HepG2 (cell line): ENCODE data around the gene CNOT8. TPM values are rescaled to one million over a fixed set of nuclear protein-coding genes. Genes with fewer than 3 reads are reported as not detected.

Experiments used
- ATAC-seq: fragments of 200-7000 bp; cut with Tn5 transposase; 3 replicates; pipeline ENCODE4 v1.9.1; 2020; ENCODE audit warnings: mild to moderate bottlenecking, moderate library complexity
- BruUV-seq: library from RNA; stranded (reverse); fragments of 400-500 nt; replicated peaks from 2 replicates; lab custom pipeline; 2021; lab: Mats Ljungman, UMichigan
- CTCF ChIA-PET: fragments of 300-600 bp; formaldehyde crosslinking; extraction: SDS; loops from one replicate; lab custom pipeline; 2021; ENCODE audit warnings: low total read pairs, inconsistent platforms, low intra/inter-chr PET ratio; lab: Yijun Ruan, JAX
- POLR2A ChIA-PET: fragments of 350-600 bp; sonication (Branson Sonifier 250); formaldehyde crosslinking; loops from one replicate; lab custom pipeline; 2020; ENCODE audit warnings: antibody characterized with exemption, inconsistent platforms; lab: Yijun Ruan, JAX
- DNase-seq: peaks from one replicate; pipeline ENCODE4 v3.0.0-alpha.2; 2015; ENCODE audit warnings: low spot score
- FAIRE-seq: peaks from 3 replicates; lab custom pipeline; 2011; peaks lifted over from hg19 to GRCh38; lab: Jason Lieb, UNC
- H2AFZ ChIP-seq: one replicate; pipeline ENCODE4 v1.6.1; 2011; ENCODE audit warnings: low read length, inconsistent platforms
- H3K27ac ChIP-seq: fragments of 300-600 bp; 3 replicates; pipeline ENCODE4 v1.8.0; 2011; ENCODE audit warnings: mixed run types, mild to moderate bottlenecking, mixed read lengths, low read length, inconsistent platforms; ENCODE audit not compliant: insufficient read depth; ENCODE audit errors: extremely low read length
- H3K27me3 ChIP-seq, 2 experiments: fragments of 200-600 bp in 1 of 2; 2 replicates in 1 of 2; 3 replicates in 1 of 2; pipeline versions ENCODE4 v1.6.0 to v1.8.0; 2011; ENCODE audit warnings: low read length in 2 of 2, mild to moderate bottlenecking in 2 of 2, moderate library complexity in 2 of 2, inconsistent platforms in 1 of 2; ENCODE audit not compliant: insufficient read depth in 2 of 2, control insufficient read depth in 1 of 2
- H3K36me3 ChIP-seq, 2 experiments: fragments of 200-600 bp in 1 of 2; replicated peaks in 1 of 2; 2 replicates in 1 of 2; 3 replicates in 1 of 2; pipeline versions ENCODE4 v1.5.1 to v1.8.0; 2011; ENCODE audit warnings: low read length in 2 of 2, inconsistent platforms in 1 of 2; ENCODE audit not compliant: insufficient read depth in 2 of 2, control insufficient read depth in 1 of 2
- H3K4me1 ChIP-seq: 2 replicates; pipeline ENCODE4 v1.5.1; 2012; ENCODE audit warnings: low read length, inconsistent platforms; ENCODE audit not compliant: insufficient read depth
- H3K4me2 ChIP-seq: 2 replicates; pipeline ENCODE4 v1.6.0; 2011; ENCODE audit warnings: low read depth, low read length, inconsistent platforms
- H3K4me3 ChIP-seq, 3 experiments: fragments of 200-600 bp in 1 of 3; sonication (generic), shearing (Covaris generic) in 1 of 3; replicated peaks in 1 of 3; 2 replicates each; pipeline ENCODE4 v1.5.1; 2011 to 2016; ENCODE audit warnings: low read length in 3 of 3, inconsistent platforms in 2 of 3, low read depth in 2 of 3, mild to moderate bottlenecking in 2 of 3, control low read depth in 1 of 3, mixed read lengths in 1 of 3; ENCODE audit not compliant: insufficient read depth in 1 of 3
- H3K79me2 ChIP-seq: one replicate; pipeline ENCODE4 v1.6.1; 2011; ENCODE audit warnings: low read length, inconsistent platforms; ENCODE audit not compliant: insufficient read depth
- H3K9ac ChIP-seq: 2 replicates; pipeline ENCODE4 v1.6.0; 2011; ENCODE audit warnings: mild to moderate bottlenecking, low read depth, low read length, inconsistent platforms; ENCODE audit not compliant: insufficient read depth
- H3K9me3 ChIP-seq: 2 replicates; pipeline ENCODE4 v1.5.1; 2012; ENCODE audit warnings: mild to moderate bottlenecking, low read length
- H4K20me1 ChIP-seq: 2 replicates; pipeline ENCODE4 v1.6.0; 2011; ENCODE audit warnings: inconsistent platforms, mild to moderate bottlenecking, low read length, moderate library complexity; ENCODE audit not compliant: insufficient read depth
- ARID3A ChIP-seq: IDR thresholded peaks from 2 replicates; pipeline ENCODE4 v1.6.1; 2012; ENCODE audit warnings: low read depth, low read length, improper control_type of control experiment
- DR1 ChIP-seq: sonication (generic); formaldehyde crosslinking; IDR thresholded peaks from 2 replicates; pipeline ENCODE4 v1.8.0; 2021; ENCODE audit warnings: mild to moderate bottlenecking, missing genetic modification reagents, inconsistent platforms
- GATA4 ChIP-seq: sonication (generic); IDR thresholded peaks from 2 replicates; pipeline ENCODE4 v1.6.1; 2016; ENCODE audit warnings: antibody characterized with exemption, low read depth, borderline replicate concordance
- RARG ChIP-seq: sonication (generic); formaldehyde crosslinking; IDR thresholded peaks from 2 replicates; pipeline ENCODE4 v1.4.0; 2020; ENCODE audit warnings: low read depth, mild to moderate bottlenecking, missing genetic modification reagents
- RBM22 ChIP-seq: fragments of 200-400 bp; formaldehyde crosslinking; optimal IDR thresholded peaks from 2 replicates; pipeline ENCODE3; 2017; ENCODE audit warnings: mild to moderate bottlenecking, low read length, moderate library complexity
- ZFP82 ChIP-seq: sonication (generic); formaldehyde crosslinking; IDR thresholded peaks from 2 replicates; pipeline ENCODE4 v1.5.1; 2020; ENCODE audit warnings: mild to moderate bottlenecking, missing genetic modification reagents, borderline replicate concordance
- WGBS: methylation state at CpG from one replicate; pipeline ENCODE4 v1.1.6; 2017; ENCODE audit warnings: low lambda C conversion rate; 5-methylcytosine and 5-hydroxymethylcytosine counted together
- in situ Hi-C: cut with HindIII; loops from 2 replicates; pipeline ENCODE4 v1.10.0; 2017; ENCODE audit warnings: low pct_unique_long_range_greater_than_20kb; ENCODE audit not compliant: extremely low pct_ligation_motif_present
- intact Hi-C: fragments of 100-400 bp; cut with micrococcal nuclease; formaldehyde crosslinking; loops from one replicate; pipeline ENCODE4 v1.10.0; 2022; ENCODE audit not compliant: unreplicated experiment
- polyA plus RNA-seq, 8 experiments: library from polyadenylated mRNA; depleted of rRNA in 3 of 8; stranded (reverse) in 7 of 8; unstranded in 1 of 8; fragments of >200 nt; fragmentation: Illumina TruSeq in 4 of 8; extraction: Trizol in 4 of 8; gene quantifications; 2 replicates each; pipeline versions ENCODE4 v1.2.1 to v1.2.3, GENCODE V29; 2011 to 2016; ENCODE audit warnings: low read depth in 4 of 8, missing spikeins in 1 of 8, mixed read lengths in 1 of 8; ENCODE audit not compliant: insufficient read depth in 1 of 8
- total RNA-seq, 5 experiments: library from RNA; depleted of rRNA; stranded (reverse); fragments of >200 nt; fragmentation: Illumina TruSeq; extraction: Trizol; gene quantifications; 2 replicates each; pipeline ENCODE4 v1.2.3, GENCODE V29; 2016; ENCODE audit warnings: low read depth in 1 of 5

CNOT8 gene
- total and polyA plus RNA-seq, 2 of the 13 experiments (the other 11 are each of a cell fraction or from before 2014, with no cell fraction given) = 37.1 to 74.9 TPM

GRCh38 chr5:154811653-154812465, 46.6 kb upstream of the CNOT8 start (continued):
- TF ChIP-seq ARID3A (peak; percentile 51; the same call in 1 of the 2 replicates), GATA4 (no peak), RARG (CRISPR knock-in tag) (no peak), ZFP82 (CRISPR knock-in tag) (no peak)

GRCh38 chr5:154813158-154813557, 45.3 kb upstream of the CNOT8 start:
- no peak for FAIRE-seq
- in situ Hi-C loops (loop anchor here (5.0 kb wide), 1 partner anchor 166 kb away; no protein-coding TSS in a partner anchor), intact Hi-C loops (no loop called here)
- H3K9me3 ChIP-seq = no peaks in the 10 kb centered on the region
- POLR2A ChIA-PET = no interaction called here
- H3K79me2 ChIP-seq = no peaks in the 10 kb centered on the region
- H3K27me3 ChIP-seq = no peaks in the 10 kb centered on the region
- H3K27ac ChIP-seq = no peak overlapping the region
- peaks cover 30 to 72% of the 10 kb centered on the region in 2 experiments for H3K36me3 ChIP-seq
- H3K4me3 ChIP-seq = no peak overlapping the region
- peaks cover 3% of the 10 kb centered on the region for H4K20me1 ChIP-seq
- no TSS peak for BruUV-seq
- DNase-seq = no peak
- CTCF ChIA-PET = no interaction called here
- no peak for ATAC-seq
- WGBS = 96% methylated on average over 4 of the region's 4 CpGs
- peaks cover 14% of the 10 kb centered on the region for H3K4me1 ChIP-seq
- no peak overlapping the region for H3K4me2 ChIP-seq
- TF ChIP-seq DR1 (CRISPR knock-in tag) (no peak), RBM22 (peak; percentile 37)
- H3K9ac ChIP-seq = no peak overlapping the region
- no peak overlapping the region for H2AFZ ChIP-seq
